Nephron (organoid): ENCODE measurements around the gene KLK4.
"Not testable (repeated sequence)": the region's sequence is repeated elsewhere in the genome, so short reads cannot be mapped to it uniquely, and the experiment has no call there.

Experiments
- H3K27ac Mint-ChIP-seq, 3 experiments: 2 replicates each; pipeline ENCODE4 v1.8.0; 2020; ENCODE audit warnings: mixed read lengths in 3 of 3, mild to moderate bottlenecking in 2 of 3, moderate library complexity in 1 of 3
- H3K27me3 Mint-ChIP-seq: 2 replicates; pipeline ENCODE4 v1.8.0; 2021; ENCODE audit warnings: low read depth, mild to moderate bottlenecking, moderate library complexity, mixed read lengths
- H3K36me3 Mint-ChIP-seq: 2 replicates; pipeline ENCODE4 v1.8.0; 2020; ENCODE audit warnings: low read depth, mixed read lengths
- H3K4me1 Mint-ChIP-seq: 2 replicates; pipeline ENCODE4 v1.8.0; 2020; ENCODE audit warnings: mixed read lengths
- H3K4me3 Mint-ChIP-seq, 3 experiments: 2 replicates each; pipeline ENCODE4 v1.8.0; 2020; ENCODE audit warnings: mild to moderate bottlenecking in 3 of 3, mixed read lengths in 3 of 3, moderate library complexity in 2 of 3
- H3K9me3 Mint-ChIP-seq: 2 replicates; pipeline ENCODE4 v1.8.0; 2020; ENCODE audit warnings: mixed read lengths
- CTCF ChIP-seq, 3 experiments: fragments of 200-600 bp; sonication (generic); IDR thresholded peaks; one replicate each; pipeline ENCODE4 v1.5.0; 2021; ENCODE audit warnings: antibody characterized with exemption in 3 of 3; ENCODE audit not compliant: unreplicated experiment in 3 of 3

Gene KLK4

GRCh38 chr19:50898018-50898417 lies 13.2 kb downstream of the KLK4 start:
- H3K4me3 Mint-ChIP-seq: no peak overlapping the region
- no peak overlapping the region for H3K27ac Mint-ChIP-seq
- no peak for TF ChIP-seq CTCF (IDR thresholded peaks at IDR 0.05; ENCODE audit: unreplicated experiment in 3 of 3)
- H3K27me3 Mint-ChIP-seq: peaks cover 37% of the 10 kb centered on the region
- H3K9me3 Mint-ChIP-seq: peaks cover 2% of the 10 kb centered on the region
- H3K36me3 Mint-ChIP-seq: no peaks in the 10 kb centered on the region
- H3K4me1 Mint-ChIP-seq: no peaks in the 10 kb centered on the region

- no peak overlapping the region for H3K4me3 Mint-ChIP-seq
- peaks cover 37% of the 10 kb centered on the region for H3K27me3 Mint-ChIP-seq
- no peaks in the 10 kb centered on the region for H3K4me1 Mint-ChIP-seq
- no peaks in the 10 kb centered on the region for H3K36me3 Mint-ChIP-seq
- H3K9me3 Mint-ChIP-seq: peaks cover 2% of the 10 kb centered on the region
- no peak overlapping the region for H3K27ac Mint-ChIP-seq
- TF ChIP-seq CTCF (IDR thresholded peaks at IDR 0.05; ENCODE audit: unreplicated experiment in 3 of 3): no peak
Measured at GRCh38 chr19:50897612-50898011, 13.6 kb downstream of the KLK4 start.

GRCh38 chr19:50897191-50897607 lies 14.0 kb downstream of the KLK4 start:
- peaks cover 2% of the 10 kb centered on the region for H3K9me3 Mint-ChIP-seq
- peaks cover 37% of the 10 kb centered on the region for H3K27me3 Mint-ChIP-seq
- H3K4me3 Mint-ChIP-seq: no peak overlapping the region
- TF ChIP-seq CTCF (IDR thresholded peaks at IDR 0.05; ENCODE audit: unreplicated experiment in 3 of 3): no peak
- no peaks in the 10 kb centered on the region for H3K4me1 Mint-ChIP-seq
- no peaks in the 10 kb centered on the region for H3K36me3 Mint-ChIP-seq
- peak overlapping the region in 1 of 3 experiments; percentile 31 for H3K27ac Mint-ChIP-seq

GRCh38 chr19:50896591-50897190 lies 14.5 kb downstream of the KLK4 start:
- no peaks in the 10 kb centered on the region for H3K4me1 Mint-ChIP-seq
- peak overlapping the region in 2 of 3 experiments; percentile 31 to 70 for H3K27ac Mint-ChIP-seq
- no peak overlapping the region for H3K4me3 Mint-ChIP-seq
- no peak for TF ChIP-seq CTCF (IDR thresholded peaks at IDR 0.05; ENCODE audit: unreplicated experiment in 3 of 3)
- peaks cover 37% of the 10 kb centered on the region for H3K27me3 Mint-ChIP-seq
- H3K36me3 Mint-ChIP-seq: no peaks in the 10 kb centered on the region
- H3K9me3 Mint-ChIP-seq: peaks cover 2% of the 10 kb centered on the region

GRCh38 chr19:50896089-50896590 lies 15.1 kb downstream of the KLK4 start:
- H3K27me3 Mint-ChIP-seq: peaks cover 42% of the 10 kb centered on the region
- H3K4me3 Mint-ChIP-seq, H3K36me3 Mint-ChIP-seq, H3K27ac Mint-ChIP-seq, H3K4me1 Mint-ChIP-seq, H3K9me3 Mint-ChIP-seq: not testable (repeated sequence)

GRCh38 chr19:50894478-50895356 lies 16.5 kb downstream of the KLK4 start:
- Mint-ChIP-seq H3K27ac (no peak overlapping the region), H3K9me3 (peaks cover 2% of the 10 kb centered on the region)

More at GRCh38 chr19:50894478-50895356, 16.5 kb downstream of the KLK4 start:
- Mint-ChIP-seq H3K27me3 (peaks cover 46% of the 10 kb centered on the region), H3K4me3 (no peak overlapping the region), H3K4me1 (no peaks in the 10 kb centered on the region), H3K36me3 (no peaks in the 10 kb centered on the region)
- no peak for TF ChIP-seq CTCF (IDR thresholded peaks at IDR 0.05; ENCODE audit: unreplicated experiment in 3 of 3)
